Measurements from ENCODE around the gene MEF2B. TPM values are rescaled to one million over a fixed set of nuclear protein-coding genes. Genes with fewer than 3 reads are reported as not detected.

MEF2B gene
- total RNA-seq, 1 donor from 2014 or later: 1.4 TPM

DNA sequence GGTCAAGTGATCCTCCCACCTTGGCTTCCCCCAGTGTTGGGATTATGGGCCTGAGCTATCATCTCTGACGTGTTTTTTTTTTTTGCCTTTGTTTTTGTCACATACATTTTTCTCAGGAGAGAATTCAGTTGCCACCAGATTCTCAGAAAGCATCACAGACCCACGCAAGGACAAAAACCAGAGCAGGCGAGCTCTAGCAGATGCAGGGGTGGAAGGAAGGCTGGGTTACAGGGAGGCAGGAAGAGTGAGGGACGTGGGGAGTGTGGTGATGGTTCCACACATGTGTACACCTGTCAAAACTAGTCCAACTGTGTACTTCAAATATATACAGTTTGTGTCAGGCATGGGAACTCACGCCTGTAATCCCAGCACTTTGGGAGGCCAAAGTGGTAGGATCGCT lies 36.1 kb downstream of the MEF2B start:
- no peak overlapping the region for H3K27ac ChIP-seq
- TF ChIP-seq, protein P1, sequence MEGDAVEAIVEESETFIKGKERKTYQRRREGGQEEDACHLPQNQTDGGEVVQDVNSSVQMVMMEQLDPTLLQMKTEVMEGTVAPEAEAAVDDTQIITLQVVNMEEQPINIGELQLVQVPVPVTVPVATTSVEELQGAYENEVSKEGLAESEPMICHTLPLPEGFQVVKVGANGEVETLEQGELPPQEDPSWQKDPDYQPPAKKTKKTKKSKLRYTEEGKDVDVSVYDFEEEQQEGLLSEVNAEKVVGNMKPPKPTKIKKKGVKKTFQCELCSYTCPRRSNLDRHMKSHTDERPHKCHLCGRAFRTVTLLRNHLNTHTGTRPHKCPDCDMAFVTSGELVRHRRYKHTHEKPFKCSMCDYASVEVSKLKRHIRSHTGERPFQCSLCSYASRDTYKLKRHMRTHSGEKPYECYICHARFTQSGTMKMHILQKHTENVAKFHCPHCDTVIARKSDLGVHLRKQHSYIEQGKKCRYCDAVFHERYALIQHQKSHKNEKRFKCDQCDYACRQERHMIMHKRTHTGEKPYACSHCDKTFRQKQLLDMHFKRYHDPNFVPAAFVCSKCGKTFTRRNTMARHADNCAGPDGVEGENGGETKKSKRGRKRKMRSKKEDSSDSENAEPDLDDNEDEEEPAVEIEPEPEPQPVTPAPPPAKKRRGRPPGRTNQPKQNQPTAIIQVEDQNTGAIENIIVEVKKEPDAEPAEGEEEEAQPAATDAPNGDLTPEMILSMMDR (IDR thresholded peaks at IDR 0.05): no peak
- H3K36me3 ChIP-seq: no peaks in the 10 kb centered on the region
- no peak for DNase-seq
- no peak for ATAC-seq
- peaks cover 8% of the 10 kb centered on the region for H3K4me1 ChIP-seq
- peaks cover 9% of the 10 kb centered on the region for H3K9me3 ChIP-seq
- intact Hi-C loops (cut with DNase I): no loop called here
- no peaks in the 10 kb centered on the region for H3K27me3 ChIP-seq
- H3K4me3 ChIP-seq: no peak overlapping the region

- Histone ChIP-seq H3K9me3 (peaks cover 9% of the 10 kb centered on the region), H3K27me3 (no peaks in the 10 kb centered on the region), H3K4me1 (peaks cover 8% of the 10 kb centered on the region), H3K36me3 (no peaks in the 10 kb centered on the region), H3K4me3 (no peak overlapping the region), H3K27ac (no peak overlapping the region)
- TF ChIP-seq, protein P1 (IDR thresholded peaks at IDR 0.05): no peak
- intact Hi-C loops (cut with DNase I): no loop called here
- DNase-seq (no peak), ATAC-seq (no peak)
Observed at GRCh38 chr19:19132912-19133311, 37.2 kb downstream of the MEF2B start.

DNA sequence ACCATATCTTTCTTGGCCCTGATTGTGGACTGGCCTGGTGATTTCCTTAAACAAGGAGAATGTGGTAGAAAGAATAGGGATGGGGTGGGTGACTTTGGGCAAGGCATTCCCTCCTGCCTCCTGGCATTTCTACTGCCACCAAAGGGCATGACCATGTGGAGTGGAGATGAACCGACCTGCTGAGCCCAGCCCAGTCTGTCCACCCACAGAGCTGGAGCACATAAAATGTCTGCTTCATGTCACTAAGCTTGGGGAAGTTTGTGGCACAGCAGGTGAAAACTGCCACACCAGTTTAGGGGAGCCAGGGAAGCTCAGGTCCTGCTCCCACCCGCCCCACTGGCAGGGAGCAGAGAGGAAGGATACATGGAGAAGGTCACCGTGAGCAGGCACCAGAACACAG lies 38.1 kb downstream of the MEF2B start:
- DNase-seq (no peak), ATAC-seq (no peak)
- Histone ChIP-seq H3K4me1 (no peaks in the 10 kb centered on the region), H3K36me3 (no peaks in the 10 kb centered on the region), H3K4me3 (no peak overlapping the region), H3K27me3 (no peaks in the 10 kb centered on the region), H3K9me3 (peaks cover 9% of the 10 kb centered on the region), H3K27ac (no peak overlapping the region)
- intact Hi-C loops (cut with DNase I): no loop called here
- TF ChIP-seq, protein P1 (IDR thresholded peaks at IDR 0.05): no peak

DNA sequence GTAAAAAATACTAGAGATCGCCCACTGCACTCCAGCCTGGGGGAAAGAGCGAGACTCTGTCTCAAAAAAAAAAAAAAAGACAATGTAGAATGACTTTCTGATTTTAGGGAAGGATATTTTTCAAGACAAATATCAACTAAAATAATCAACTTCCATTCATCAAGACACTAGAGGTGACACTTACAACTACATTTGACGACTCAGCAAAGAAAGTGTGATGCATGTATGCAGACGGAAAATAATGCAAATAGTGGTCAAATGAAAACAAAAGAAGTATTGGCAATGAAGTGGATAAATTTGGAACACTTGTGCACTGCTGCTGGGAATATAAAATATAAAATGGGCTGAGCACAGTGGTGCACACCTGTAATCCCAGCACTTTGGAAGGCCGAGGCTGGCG lies 44.0 kb downstream of the MEF2B start:
- Histone ChIP-seq H3K27ac (no peak overlapping the region), H3K27me3 (no peaks in the 10 kb centered on the region), H3K4me3 (no peak overlapping the region), H3K36me3 (peaks cover 2% of the 10 kb centered on the region), H3K4me1 (no peaks in the 10 kb centered on the region), H3K9me3 (no peaks in the 10 kb centered on the region)
- TF ChIP-seq, protein P1 (IDR thresholded peaks at IDR 0.05): no peak
- no peak for ATAC-seq
- intact Hi-C loops (cut with DNase I): no loop called here
- DNase-seq: no peak

DNA sequence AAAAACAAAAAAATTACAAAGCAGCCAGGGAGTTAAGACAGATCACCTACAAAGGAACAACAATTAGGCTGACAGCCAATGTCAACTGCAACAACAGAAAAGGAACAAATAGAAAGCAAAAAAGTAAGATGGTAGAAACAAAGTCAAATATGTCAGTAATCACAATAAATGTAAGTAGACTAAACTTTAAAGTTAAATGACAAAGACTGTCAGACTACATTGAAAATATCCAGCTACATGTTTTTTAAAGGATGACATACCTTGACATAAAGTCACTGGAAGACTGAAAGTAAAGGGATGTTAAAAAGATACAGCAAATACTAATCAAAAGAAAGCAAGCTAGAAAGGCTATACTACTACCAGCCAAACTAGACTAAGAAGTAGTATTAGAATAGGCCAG lies 46.7 kb downstream of the MEF2B start:
- H3K27me3 ChIP-seq: no peaks in the 10 kb centered on the region
- no peak overlapping the region for H3K4me3 ChIP-seq
- TF ChIP-seq, protein P1 (IDR thresholded peaks at IDR 0.05): no peak
- no peaks in the 10 kb centered on the region for H3K4me1 ChIP-seq
- H3K9me3 ChIP-seq: no peaks in the 10 kb centered on the region
- intact Hi-C loops (cut with DNase I): no loop called here
- no peak for DNase-seq
- peaks cover 9% of the 10 kb centered on the region for H3K36me3 ChIP-seq
- ATAC-seq: no peak
- H3K27ac ChIP-seq: no peak overlapping the region

DNA sequence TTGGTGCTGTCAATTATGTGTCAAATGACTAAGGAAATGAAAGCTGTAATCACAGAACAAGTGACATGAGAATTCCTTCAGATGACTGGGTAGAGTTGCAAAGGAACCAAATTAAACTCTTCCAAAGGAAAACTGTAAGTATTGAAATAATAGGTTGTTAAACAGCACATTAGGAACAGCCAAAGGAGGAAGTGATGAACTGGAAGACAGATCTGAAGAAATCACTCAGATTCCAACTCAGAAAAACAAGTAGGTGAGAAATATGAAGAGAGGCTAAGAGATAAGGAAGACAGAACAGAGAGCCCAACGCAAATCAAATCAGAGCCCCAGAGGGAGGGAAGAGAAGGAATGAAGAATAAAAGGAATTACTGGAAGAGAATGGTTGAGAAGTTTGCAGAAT lies 47.2 kb downstream of the MEF2B start:
- no peak overlapping the region for H3K4me3 ChIP-seq
- H3K9me3 ChIP-seq: no peaks in the 10 kb centered on the region
- no peaks in the 10 kb centered on the region for H3K27me3 ChIP-seq
- DNase-seq (no peak), ATAC-seq (no peak)
- intact Hi-C loops (cut with DNase I): no loop called here
- no peaks in the 10 kb centered on the region for H3K4me1 ChIP-seq
- peaks cover 9% of the 10 kb centered on the region for H3K36me3 ChIP-seq
- H3K27ac ChIP-seq: no peak overlapping the region
- TF ChIP-seq, protein P1 (IDR thresholded peaks at IDR 0.05): no peak

All from upper lobe of right lung (tissue), 1 donor.